IMR-90 (cell line): ENCODE data around the gene MBD3L2B. TPM values are rescaled to one million over a fixed set of nuclear protein-coding genes. Genes with fewer than 3 reads are reported as not detected.

Source experiments
- ATAC-seq: fragments of 200-7000 bp; cut with Tn5 transposase; 2 replicates; pipeline ENCODE4 v1.9.1; 2020; ENCODE audit warnings: low read depth, mild to moderate bottlenecking, moderate library complexity
- BruUV-seq: library from RNA; stranded (reverse); fragments of 400-500 nt; replicated peaks from 2 replicates; lab custom pipeline; 2021; lab: Mats Ljungman, UMichigan
- CTCF ChIA-PET: fragments of 300-600 bp; formaldehyde crosslinking; extraction: SDS; loops from one replicate; lab custom pipeline; 2021; ENCODE audit warnings: antibody characterized with exemption; lab: Yijun Ruan, JAX
- POLR2A ChIA-PET: fragments of 300-600 bp; sonication (Branson Sonifier 250); formaldehyde crosslinking; loops from one replicate; lab custom pipeline; 2022; ENCODE audit warnings: antibody characterized with exemption; ENCODE audit not compliant: unreplicated experiment; lab: Charles Lee
- DNase-seq: peaks from one replicate; pipeline ENCODE4 v3.0.0; 2013
- H2AFZ ChIP-seq: replicated peaks from 2 replicates; pipeline ENCODE3; 2013; ENCODE audit warnings: low read length, mild to moderate bottlenecking; ENCODE audit not compliant: poor library complexity
- H2AK5ac ChIP-seq: 2 replicates; pipeline ENCODE4 v1.6.1; 2013; ENCODE audit warnings: low read depth, low read length, inconsistent platforms
- H2AK9ac ChIP-seq: replicated peaks from 2 replicates; pipeline ENCODE3; 2013; ENCODE audit warnings: mild to moderate bottlenecking, low read depth, low read length, moderate library complexity; ENCODE audit not compliant: poor library complexity
- H2BK120ac ChIP-seq: 2 replicates; pipeline ENCODE4 v1.6.1; 2013; ENCODE audit warnings: low read depth, low read length, inconsistent platforms
- H2BK15ac ChIP-seq: 3 replicates; pipeline ENCODE4 v1.6.1; 2013; ENCODE audit warnings: low read depth, low read length, inconsistent platforms
- H2BK20ac ChIP-seq: 2 replicates; pipeline ENCODE4 v1.6.1; 2013; ENCODE audit warnings: low read depth, mild to moderate bottlenecking, inconsistent platforms, low read length, moderate library complexity
- H2BK5ac ChIP-seq: 2 replicates; pipeline ENCODE4 v1.6.1; 2013; ENCODE audit warnings: mild to moderate bottlenecking, low read depth, low read length, inconsistent platforms; ENCODE audit not compliant: poor library complexity, severe bottlenecking
- H3K14ac ChIP-seq: replicated peaks from 2 replicates; pipeline ENCODE4 v1.6.1; 2013; ENCODE audit warnings: low read depth, low read length, inconsistent platforms
- H3K18ac ChIP-seq: 2 replicates; pipeline ENCODE4 v1.6.1; 2013; ENCODE audit warnings: low read depth, low read length, control low read depth
- H3K23ac ChIP-seq: 2 replicates; pipeline ENCODE4 v1.6.1; 2013; ENCODE audit warnings: low read depth, low read length, inconsistent platforms
- H3K27ac ChIP-seq: 2 replicates; pipeline ENCODE4 v1.5.1; 2013; ENCODE audit warnings: mild to moderate bottlenecking, control low read depth, low read length; ENCODE audit not compliant: insufficient read depth
- H3K27me3 ChIP-seq: 2 replicates; pipeline ENCODE4 v1.6.1; 2013; ENCODE audit warnings: low read length; ENCODE audit not compliant: control insufficient read depth, insufficient read depth
- H3K36me3 ChIP-seq: 2 replicates; pipeline ENCODE4 v1.6.1; 2013; ENCODE audit warnings: low read length, mixed read lengths; ENCODE audit not compliant: control insufficient read depth, insufficient read depth
- H3K4ac ChIP-seq: 2 replicates; pipeline ENCODE4 v1.6.1; 2013; ENCODE audit warnings: low read depth, low read length, inconsistent platforms
- H3K4me1 ChIP-seq: 2 replicates; pipeline ENCODE4 v1.6.1; 2013; ENCODE audit warnings: low read length, mixed read lengths; ENCODE audit not compliant: control insufficient read depth, insufficient read depth
- H3K4me2 ChIP-seq: 2 replicates; pipeline ENCODE4 v1.6.1; 2013; ENCODE audit warnings: low read depth, mild to moderate bottlenecking, control low read depth, low read length, moderate library complexity
- H3K4me3 ChIP-seq: 2 replicates; pipeline ENCODE4 v1.5.1; 2013; ENCODE audit warnings: low read depth, mild to moderate bottlenecking, control low read depth, low read length, moderate library complexity; ENCODE audit not compliant: insufficient read depth
- H3K56ac ChIP-seq: 2 replicates; pipeline ENCODE4 v1.6.1; 2013; ENCODE audit warnings: low read length, inconsistent platforms; ENCODE audit not compliant: insufficient read depth; ENCODE audit errors: extremely low read depth
- H3K79me1 ChIP-seq, 2 experiments: 2 replicates each; pipeline ENCODE4 v1.6.1; 2013; ENCODE audit warnings: low read length in 2 of 2, inconsistent platforms in 1 of 2, low read depth in 1 of 2
- H3K9ac ChIP-seq: 2 replicates; pipeline ENCODE4 v1.6.1; 2013; ENCODE audit warnings: low read depth, low read length, control low read depth
- H3K9me1 ChIP-seq: 2 replicates; pipeline ENCODE4 v1.6.1; 2013; ENCODE audit warnings: low read length, inconsistent platforms; ENCODE audit not compliant: insufficient read depth
- H3K9me3 ChIP-seq: 2 replicates; pipeline ENCODE4 v1.6.1; 2013; ENCODE audit warnings: low read length; ENCODE audit not compliant: control insufficient read depth, insufficient read depth
- H4K20me1 ChIP-seq: 2 replicates; pipeline ENCODE4 v1.6.1; 2013; ENCODE audit warnings: low read length, inconsistent platforms; ENCODE audit not compliant: insufficient read depth
- H4K5ac ChIP-seq: 2 replicates; pipeline ENCODE4 v1.6.1; 2013; ENCODE audit warnings: mild to moderate bottlenecking, low read depth, low read length, control low read depth
- H4K8ac ChIP-seq, 2 experiments: 2 replicates each; pipeline ENCODE4 v1.6.1; 2013; ENCODE audit warnings: low read depth in 2 of 2, low read length in 2 of 2, control low read depth in 1 of 2, inconsistent platforms in 1 of 2
- H4K91ac ChIP-seq: 2 replicates; pipeline ENCODE4 v1.6.1; 2013; ENCODE audit warnings: low read depth, low read length, inconsistent platforms; ENCODE audit not compliant: insufficient read depth
- CHD1 ChIP-seq: IDR thresholded peaks from 2 replicates; pipeline ENCODE4 v1.6.1; 2012; ENCODE audit warnings: low read depth, low read length, improper control_type of control experiment
- MAFK ChIP-seq: IDR thresholded peaks from 2 replicates; pipeline ENCODE4 v1.6.1; 2012; ENCODE audit warnings: low read depth, low read length, improper control_type of control experiment
- MAZ ChIP-seq: IDR thresholded peaks from 2 replicates; pipeline ENCODE4 v1.6.1; 2012; ENCODE audit warnings: low read depth, mild to moderate bottlenecking, low read length, improper control_type of control experiment, moderate library complexity, borderline replicate concordance
- RAD21 ChIP-seq: IDR thresholded peaks from 2 replicates; pipeline ENCODE4 v1.6.1; 2012; ENCODE audit warnings: low read length, improper control_type of control experiment
- RCOR1 ChIP-seq: IDR thresholded peaks from 2 replicates; pipeline ENCODE4 v1.6.1; 2012; ENCODE audit warnings: mild to moderate bottlenecking, low read length, improper control_type of control experiment; ENCODE audit not compliant: insufficient replicate concordance
- RFX5 ChIP-seq: IDR thresholded peaks from 2 replicates; pipeline ENCODE4 v1.8.0; 2012; ENCODE audit warnings: low read depth, mild to moderate bottlenecking, low read length, moderate library complexity
- WGBS, 2 experiments: methylation state at CpG; one replicate each; pipeline versions ENCODE4 v1.1.5 to v1.1.7; 2013; ENCODE audit warnings: missing lambda C conversion rate in 2 of 2; ENCODE audit not compliant: insufficient read length in 1 of 2; ENCODE audit errors: extremely low coverage in 2 of 2; 5-methylcytosine and 5-hydroxymethylcytosine counted together
- dilution Hi-C: fragments of 300-500 bp; cut with HindIII; formaldehyde crosslinking; loops from one replicate; pipeline ENCODE4 v1.14.3; 2018; ENCODE audit warnings: low sequenced_read_pairs; ENCODE audit not compliant: unreplicated experiment
- in situ Hi-C: fragments of 300-500 bp; cut with MboI; formaldehyde crosslinking; loops from 3 replicates; pipeline ENCODE4 v1.14.3; 2019; ENCODE audit warnings: low sequenced_read_pairs, inconsistent platforms, mixed read lengths
- intact Hi-C: fragments of 100-400 bp; cut with micrococcal nuclease; formaldehyde crosslinking; loops from 2 replicates; pipeline ENCODE4 v1.10.0; 2022
- polyA plus RNA-seq, 3 experiments: library from polyadenylated mRNA; depleted of rRNA; stranded (reverse); fragments of >200 nt; gene quantifications; 2 replicates each; pipeline ENCODE4 v1.2.3, GENCODE V29; 2012; ENCODE audit warnings: low replicate concordance in 1 of 3
- total RNA-seq: library from RNA; depleted of rRNA; stranded (reverse); fragments of >200 nt; gene quantifications from 2 replicates; pipeline ENCODE4 v1.2.3, GENCODE V29; 2012
- TF ChIP-seq, protein P1 (sequence below): conservative IDR thresholded peaks from 2 replicates; pipeline ENCODE4 v1.5.1; 2012; ENCODE audit warnings: mild to moderate bottlenecking, low read depth, low read length, improper control_type of control experiment
- TF ChIP-seq, protein P2 (sequence below): fragments of 150-350 bp; IDR thresholded peaks from 2 replicates; pipeline ENCODE4 v1.6.1; 2016; ENCODE audit warnings: low read depth, mild to moderate bottlenecking, low read length, moderate library complexity, borderline replicate concordance

MBD3L2B gene
- total and polyA plus RNA-seq, 2 of the 4 experiments (the other 2 are of a cell fraction): not detected

DNA sequence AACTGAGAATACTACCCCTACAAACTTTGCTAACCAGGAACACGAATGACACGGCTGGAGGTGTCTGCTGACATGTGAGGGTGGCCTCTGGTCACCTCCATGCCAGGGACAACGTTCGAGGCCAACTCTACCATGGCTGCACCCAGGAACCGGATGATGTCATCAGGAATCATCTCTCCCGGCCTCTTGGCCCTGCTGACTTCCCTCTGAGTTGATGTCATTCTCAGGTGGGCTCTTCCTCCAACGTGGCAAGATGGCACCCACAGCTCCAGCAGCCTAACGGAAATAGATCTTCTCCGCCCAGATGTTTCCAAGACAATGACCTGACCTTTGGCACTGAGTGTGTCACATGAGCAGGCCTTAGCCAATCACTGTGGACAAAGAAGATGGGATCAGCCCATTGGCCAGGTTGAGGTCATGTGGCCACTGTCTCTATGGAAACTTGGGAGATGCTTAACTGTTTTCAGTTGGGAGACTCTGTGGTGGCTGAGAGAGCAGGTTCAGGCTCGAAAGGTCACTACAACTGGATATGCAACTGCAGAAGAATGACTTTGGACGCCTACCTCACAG is 15.0 kb downstream of the MBD3L2B start:
- 44% methylated on average over 3 of the region's 11 CpGs; no CpG with 5 or more reads in 1 of the 2 experiments for WGBS, 2 experiments
- dilution Hi-C loops: no loop called here
- no peak overlapping the region for H3K56ac ChIP-seq
- intact Hi-C loops: no loop called here
- no peak overlapping the region for H3K4ac ChIP-seq
- in situ Hi-C loops: no loop called here
- no peaks in the 10 kb centered on the region for H3K27me3 ChIP-seq
- no peak overlapping the region for H4K8ac ChIP-seq
- H3K9me3 ChIP-seq: peaks cover 15% of the 10 kb centered on the region
- H3K79me1 ChIP-seq: no peaks in the 10 kb centered on the region
- no peak overlapping the region for H3K27ac ChIP-seq
- H3K4me2 ChIP-seq: no peak overlapping the region
- H4K20me1 ChIP-seq: no peaks in the 10 kb centered on the region
- no peak overlapping the region for H2BK5ac ChIP-seq
- no peak overlapping the region for H4K5ac ChIP-seq
- H3K14ac ChIP-seq: no peak overlapping the region
- no peak overlapping the region for H2AK9ac ChIP-seq
- DNase-seq (no peak), ATAC-seq (no peak)
- no peak overlapping the region for H2BK15ac ChIP-seq
- no TSS peak for BruUV-seq
- no peak overlapping the region for H2BK20ac ChIP-seq
- TF ChIP-seq RCOR1 (no peak), MAFK (no peak), CHD1 (no peak), RAD21 (no peak), RFX5 (no peak), MAZ (no peak)
- TF ChIP-seq, protein P1, sequence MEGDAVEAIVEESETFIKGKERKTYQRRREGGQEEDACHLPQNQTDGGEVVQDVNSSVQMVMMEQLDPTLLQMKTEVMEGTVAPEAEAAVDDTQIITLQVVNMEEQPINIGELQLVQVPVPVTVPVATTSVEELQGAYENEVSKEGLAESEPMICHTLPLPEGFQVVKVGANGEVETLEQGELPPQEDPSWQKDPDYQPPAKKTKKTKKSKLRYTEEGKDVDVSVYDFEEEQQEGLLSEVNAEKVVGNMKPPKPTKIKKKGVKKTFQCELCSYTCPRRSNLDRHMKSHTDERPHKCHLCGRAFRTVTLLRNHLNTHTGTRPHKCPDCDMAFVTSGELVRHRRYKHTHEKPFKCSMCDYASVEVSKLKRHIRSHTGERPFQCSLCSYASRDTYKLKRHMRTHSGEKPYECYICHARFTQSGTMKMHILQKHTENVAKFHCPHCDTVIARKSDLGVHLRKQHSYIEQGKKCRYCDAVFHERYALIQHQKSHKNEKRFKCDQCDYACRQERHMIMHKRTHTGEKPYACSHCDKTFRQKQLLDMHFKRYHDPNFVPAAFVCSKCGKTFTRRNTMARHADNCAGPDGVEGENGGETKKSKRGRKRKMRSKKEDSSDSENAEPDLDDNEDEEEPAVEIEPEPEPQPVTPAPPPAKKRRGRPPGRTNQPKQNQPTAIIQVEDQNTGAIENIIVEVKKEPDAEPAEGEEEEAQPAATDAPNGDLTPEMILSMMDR: no peak
- TF ChIP-seq, protein P2, sequence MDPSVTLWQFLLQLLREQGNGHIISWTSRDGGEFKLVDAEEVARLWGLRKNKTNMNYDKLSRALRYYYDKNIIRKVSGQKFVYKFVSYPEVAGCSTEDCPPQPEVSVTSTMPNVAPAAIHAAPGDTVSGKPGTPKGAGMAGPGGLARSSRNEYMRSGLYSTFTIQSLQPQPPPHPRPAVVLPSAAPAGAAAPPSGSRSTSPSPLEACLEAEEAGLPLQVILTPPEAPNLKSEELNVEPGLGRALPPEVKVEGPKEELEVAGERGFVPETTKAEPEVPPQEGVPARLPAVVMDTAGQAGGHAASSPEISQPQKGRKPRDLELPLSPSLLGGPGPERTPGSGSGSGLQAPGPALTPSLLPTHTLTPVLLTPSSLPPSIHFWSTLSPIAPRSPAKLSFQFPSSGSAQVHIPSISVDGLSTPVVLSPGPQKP: no peak
- H3K9me1 ChIP-seq: no peaks in the 10 kb centered on the region
- no peak overlapping the region for H3K18ac ChIP-seq
- no peak overlapping the region for H3K9ac ChIP-seq
- no peak overlapping the region for H2AK5ac ChIP-seq
- ChIA-PET POLR2A (no interaction called here), CTCF (no interaction called here)
- H4K91ac ChIP-seq: no peak overlapping the region
- no peak overlapping the region for H3K23ac ChIP-seq
- no peak overlapping the region for H3K4me3 ChIP-seq
- H3K4me1 ChIP-seq: no peaks in the 10 kb centered on the region
- no peak overlapping the region for H2BK120ac ChIP-seq
- H2AFZ ChIP-seq: no peak overlapping the region
- H3K36me3 ChIP-seq: no peaks in the 10 kb centered on the region
